H1 (cell line): Measurements from ENCODE around the gene BNIP5. TPM values are rescaled to one million over a fixed set of nuclear protein-coding genes. Genes with fewer than 3 reads are reported as not detected.

Experiments used
- CHD7 ChIP-seq: fragments of 300-600 bp; sonication (generic); IDR thresholded peaks from 2 replicates; pipeline ENCODE4 v1.7.1; 2012; ENCODE audit warnings: low read length, moderate library complexity, mild to moderate bottlenecking, inconsistent platforms; ENCODE audit not compliant: insufficient replicate concordance
- CREB1 ChIP-seq: IDR thresholded peaks from 2 replicates; pipeline ENCODE4 v1.6.1; 2012; ENCODE audit warnings: inconsistent platforms
- SP2 ChIP-seq: IDR thresholded peaks from 2 replicates; pipeline ENCODE4 v1.6.1; 2012; ENCODE audit warnings: mild to moderate bottlenecking, low read length, inconsistent platforms
- TEAD4 ChIP-seq: IDR thresholded peaks from 2 replicates; pipeline ENCODE4 v1.6.1; 2012; ENCODE audit warnings: low read depth, low read length, inconsistent platforms, mixed read lengths
- polyA plus RNA-seq, 7 experiments: library from polyadenylated mRNA; depleted of rRNA in 3 of 7; stranded (reverse) in 5 of 7; unstranded in 2 of 7; fragments of >200 nt in 5 of 7; fragments of 200-250 nt in 2 of 7; gene quantifications; 1 replicate in 5 of 7; 2 replicates in 1 of 7; 4 replicates in 1 of 7; pipeline versions ENCODE4 v1.2.1 to v1.2.3, GENCODE V29; 2011 to 2013; ENCODE audit warnings: missing spikeins in 2 of 7, mixed read lengths in 2 of 7
- total RNA-seq: library from RNA; stranded (reverse); fragmentation: NEBNext Ultra II Directional; extraction: Animal tissue kit (Norgen Biotek cat#: 25700); gene quantifications from 2 replicates; pipeline ENCODE4 v1.2.1, GENCODE V29; 2021

Gene BNIP5
- total and polyA plus RNA-seq, 2 of the 8 experiments (the other 6 are each of a cell fraction or from before 2014, with no cell fraction given): not detected

GRCh38 chr6:36328600-36328999, 8.1 kb downstream of the BNIP5 start (continued):
- TF ChIP-seq CHD7 (no peak), TEAD4 (no peak), CREB1 (no peak), SP2 (no peak)
